Uterine smooth muscle cell (primary cell): ENCODE results near the gene TPRG1. TPM values are rescaled to one million over a fixed set of nuclear protein-coding genes. Genes with fewer than 3 reads are reported as not detected.

ENCODE experiments used
- total RNA-seq: library from RNA; depleted of rRNA; stranded (reverse); fragments of >200 nt; gene quantifications from 2 replicates; pipeline ENCODE4 v1.2.3, GENCODE V29; 2014

Gene TPRG1, protein sequence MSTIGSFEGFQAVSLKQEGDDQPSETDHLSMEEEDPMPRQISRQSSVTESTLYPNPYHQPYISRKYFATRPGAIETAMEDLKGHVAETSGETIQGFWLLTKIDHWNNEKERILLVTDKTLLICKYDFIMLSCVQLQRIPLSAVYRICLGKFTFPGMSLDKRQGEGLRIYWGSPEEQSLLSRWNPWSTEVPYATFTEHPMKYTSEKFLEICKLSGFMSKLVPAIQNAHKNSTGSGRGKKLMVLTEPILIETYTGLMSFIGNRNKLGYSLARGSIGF
- 0.87 and 1.8 TPM in 2 replicates for total RNA-seq

DNA sequence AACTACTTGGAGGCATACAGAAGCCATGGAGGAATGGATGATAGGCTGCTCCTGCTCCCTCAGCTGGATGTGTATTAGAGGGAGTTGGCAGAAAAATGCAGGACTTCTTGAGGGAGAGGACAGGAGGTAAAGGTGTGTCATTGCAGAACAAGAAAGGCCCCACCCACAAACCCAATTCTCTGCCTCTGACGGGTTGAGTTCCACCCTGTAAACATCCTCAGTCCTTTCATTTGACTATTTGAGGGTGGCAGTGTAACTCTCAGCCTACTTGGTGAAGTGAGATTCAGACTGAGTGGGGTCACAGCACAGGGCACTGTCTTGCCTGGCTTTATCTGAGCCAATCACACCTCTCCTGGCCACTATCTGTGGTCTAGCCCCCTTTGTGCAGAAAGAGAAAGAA, at the start of gene TPRG1:
Gene TPRG1 (plus strand): TSS at position 265 of the 400 bp plus-strand sequence. CDS start 35,414 bp downstream, outside the sequence.

